HG03280 (cell line): Measurements from ENCODE around the gene OR2AT4.

Experiments
- ATAC-seq: cut with Tn5 transposase; IDR thresholded peaks from one replicate; pipeline ENCODE4 v1.9.1; 2021; ENCODE audit warnings: mild to moderate bottlenecking, moderate library complexity; ENCODE audit not compliant: unreplicated experiment

The OR2AT4 gene

DNA sequence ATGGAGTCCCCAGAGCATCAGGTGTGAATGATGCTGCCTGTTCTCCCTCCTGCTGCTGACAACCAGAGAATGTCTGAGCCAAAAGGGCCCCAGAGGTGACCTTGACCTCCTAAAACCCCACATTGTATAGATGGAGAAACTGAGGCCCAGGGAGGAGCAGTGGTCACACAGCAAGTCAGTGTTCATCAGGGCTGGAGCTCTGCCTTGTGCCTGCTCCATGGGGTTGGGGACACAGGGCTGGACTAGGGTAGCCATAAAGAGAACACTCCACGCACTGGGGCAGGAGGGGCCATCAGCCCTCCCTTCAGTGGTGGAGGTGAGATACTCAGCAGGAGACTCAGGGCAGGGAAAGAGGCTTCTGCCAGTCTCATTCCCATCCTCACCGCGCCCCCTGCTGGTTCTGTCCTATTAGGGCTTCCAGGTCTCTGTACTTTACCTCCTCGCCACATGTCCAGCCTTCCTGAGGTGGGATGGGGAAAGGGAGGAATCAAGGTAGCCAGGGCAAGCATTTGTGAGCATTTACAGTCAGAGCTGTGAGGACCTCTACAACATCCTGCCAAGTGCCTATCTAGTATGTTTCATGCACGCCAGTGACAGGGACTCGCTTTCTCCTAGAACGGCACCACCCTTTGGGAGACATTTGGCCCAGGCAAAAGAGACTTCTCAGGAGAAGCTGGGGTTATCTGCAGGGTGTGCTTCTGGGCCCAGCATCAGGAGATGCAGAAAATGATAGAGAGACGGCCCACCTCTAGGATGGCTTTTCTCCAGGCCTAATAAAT, 64.7 kb downstream of the OR2AT4 start:
- no peak for ATAC-seq
